HepG2 (cell line): ENCODE results near the gene ESPNL. TPM values are rescaled to one million over a fixed set of nuclear protein-coding genes. Genes with fewer than 3 reads are reported as not detected.

Experiments
- DPF2 ChIP-seq: sonication (generic); formaldehyde crosslinking; IDR thresholded peaks from 2 replicates; pipeline ENCODE4 v1.4.0; 2020; ENCODE audit warnings: mild to moderate bottlenecking, low read depth, missing genetic modification reagents, borderline replicate concordance
- ELF1 ChIP-seq: sonication (generic); formaldehyde crosslinking; IDR thresholded peaks from 2 replicates; pipeline ENCODE4 v1.4.0; 2020; ENCODE audit warnings: missing genetic modification reagents
- HNRNPUL1 ChIP-seq: fragments of 200-400 bp; formaldehyde crosslinking; IDR thresholded peaks from 2 replicates; pipeline ENCODE4 v1.6.1; 2017; ENCODE audit warnings: low read depth, mild to moderate bottlenecking, low read length, moderate library complexity
- MAZ ChIP-seq, 2 experiments: sonication (generic) in 1 of 2; formaldehyde crosslinking in 1 of 2; IDR thresholded peaks; 2 replicates each; pipeline versions ENCODE4 v1.5.0 to v1.6.1; 2012 to 2020; ENCODE audit warnings: low read depth in 2 of 2, mild to moderate bottlenecking in 2 of 2, borderline replicate concordance in 1 of 2, improper control_type of control experiment in 1 of 2, low read length in 1 of 2, missing genetic modification reagents in 1 of 2, moderate library complexity in 1 of 2
- RARA ChIP-seq: IDR thresholded peaks from 2 replicates; pipeline ENCODE4 v1.6.1; 2016; ENCODE audit warnings: missing genetic modification reagents, missing compliant biosample characterization
- SMC3 ChIP-seq: IDR thresholded peaks from 2 replicates; pipeline ENCODE4 v1.6.1; 2011; ENCODE audit warnings: low read length, improper control_type of control experiment
- SP2 ChIP-seq: sonication (generic); formaldehyde crosslinking; IDR thresholded peaks from 2 replicates; pipeline ENCODE4 v1.5.1; 2020; ENCODE audit warnings: mild to moderate bottlenecking, missing genetic modification reagents
- ZNF407 ChIP-seq: sonication (generic); formaldehyde crosslinking; IDR thresholded peaks from one replicate; pipeline ENCODE4 v1.5.1; 2020; ENCODE audit warnings: mild to moderate bottlenecking, missing genetic modification reagents; ENCODE audit errors: not compliant biosample characterization
- ZNF550 ChIP-seq: sonication (generic); formaldehyde crosslinking; IDR thresholded peaks from 2 replicates; pipeline ENCODE4 v1.4.0; 2020; ENCODE audit warnings: mild to moderate bottlenecking, missing genetic modification reagents, borderline replicate concordance
- ZNF713 ChIP-seq: sonication (generic); formaldehyde crosslinking; IDR thresholded peaks from 2 replicates; pipeline ENCODE4 v1.4.0; 2020; ENCODE audit warnings: mild to moderate bottlenecking, missing genetic modification reagents
- polyA plus RNA-seq, 8 experiments: library from polyadenylated mRNA; depleted of rRNA in 3 of 8; stranded (reverse) in 7 of 8; unstranded in 1 of 8; fragments of >200 nt; fragmentation: Illumina TruSeq in 4 of 8; extraction: Trizol in 4 of 8; gene quantifications; 2 replicates each; pipeline versions ENCODE4 v1.2.1 to v1.2.3, GENCODE V29; 2011 to 2016; ENCODE audit warnings: low read depth in 4 of 8, missing spikeins in 1 of 8, mixed read lengths in 1 of 8; ENCODE audit not compliant: insufficient read depth in 1 of 8
- total RNA-seq, 5 experiments: library from RNA; depleted of rRNA; stranded (reverse); fragments of >200 nt; fragmentation: Illumina TruSeq; extraction: Trizol; gene quantifications; 2 replicates each; pipeline ENCODE4 v1.2.3, GENCODE V29; 2016; ENCODE audit warnings: low read depth in 1 of 5
- TF ChIP-seq, protein P1 (sequence below): sonication (generic); formaldehyde crosslinking; IDR thresholded peaks from 2 replicates; pipeline ENCODE4 v1.8.0; 2023; ENCODE audit warnings: mild to moderate bottlenecking, missing genetic modification reagents
- TF ChIP-seq, protein P2 (sequence below): IDR thresholded peaks from 2 replicates; pipeline ENCODE4 v1.4.0; 2020; ENCODE audit warnings: mild to moderate bottlenecking, missing genetic modification reagents

Gene ESPNL
- total and polyA plus RNA-seq, 2 of the 13 experiments (the other 11 are each of a cell fraction or from before 2014, with no cell fraction given) = 0.45 to 0.80 TPM

DNA sequence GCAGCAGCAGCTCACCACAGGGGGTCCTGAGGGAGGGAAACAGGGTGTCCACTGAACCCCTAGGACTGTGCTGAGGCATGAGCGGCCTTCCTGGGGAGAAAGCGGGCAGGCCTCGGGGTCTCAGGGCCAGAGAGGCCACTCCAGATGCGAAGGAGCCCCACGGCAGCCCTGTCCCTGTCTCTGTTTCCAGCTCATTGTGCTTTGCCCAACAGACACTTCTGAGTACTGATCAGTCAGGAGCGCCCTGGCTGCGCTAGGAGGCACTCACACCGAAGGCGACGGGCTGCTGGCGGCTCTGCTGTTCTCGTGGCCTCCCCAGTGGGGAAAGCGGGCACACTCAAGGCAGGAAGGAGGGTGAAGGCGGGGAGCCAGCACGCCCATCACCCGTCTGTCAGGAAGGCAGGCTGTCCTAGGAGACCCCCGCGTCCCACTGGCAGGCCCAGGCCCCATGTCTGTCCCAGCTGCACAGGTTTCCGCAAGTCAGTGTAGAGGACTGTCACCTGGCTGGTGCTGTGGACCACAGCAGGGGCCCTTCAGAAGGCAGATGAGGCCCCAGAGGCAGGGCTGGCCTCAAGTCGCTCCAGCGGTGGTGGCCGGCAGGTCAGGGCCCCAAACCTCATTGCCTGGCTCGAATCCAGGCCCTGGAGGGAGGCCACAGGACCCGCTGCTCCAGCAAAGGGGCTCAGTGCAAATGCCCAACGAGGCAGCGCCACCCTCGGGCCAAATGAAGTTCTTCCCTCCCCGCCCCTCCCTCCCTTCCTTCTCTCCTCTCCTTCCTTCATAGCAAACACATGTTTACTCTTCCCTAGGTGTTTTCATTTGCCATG lies 6.8 kb downstream of the ESPNL start (continued):
- TF ChIP-seq, protein P1, sequence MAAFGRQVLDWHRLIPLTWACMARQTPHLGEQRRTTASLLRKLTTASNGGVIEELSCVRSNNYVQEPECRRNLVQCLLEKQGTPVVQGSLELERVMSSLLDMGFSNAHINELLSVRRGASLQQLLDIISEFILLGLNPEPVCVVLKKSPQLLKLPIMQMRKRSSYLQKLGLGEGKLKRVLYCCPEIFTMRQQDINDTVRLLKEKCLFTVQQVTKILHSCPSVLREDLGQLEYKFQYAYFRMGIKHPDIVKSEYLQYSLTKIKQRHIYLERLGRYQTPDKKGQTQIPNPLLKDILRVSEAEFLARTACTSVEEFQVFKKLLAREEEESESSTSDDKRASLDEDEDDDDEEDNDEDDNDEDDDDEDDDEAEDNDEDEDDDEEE (CRISPR knock-in tag) = no peak
- TF ChIP-seq DPF2 (no peak), ZNF550 (CRISPR knock-in tag) (no peak), RARA (CRISPR knock-in tag) (no peak), ELF1 (CRISPR knock-in tag) (no peak), ZNF407 (no peak), MAZ (IDR thresholded peaks at IDR 0.05; ENCODE audit: borderline replicate concordance, low read depth, low read length) (peak; percentile 54; the same call in 1 of the 2 replicates), MAZ (CRISPR knock-in tag; IDR thresholded peaks at IDR 0.05; ENCODE audit: low read depth) (peak; percentile 10), SMC3 (peak; percentile 53), SP2 (CRISPR knock-in tag) (no peak), ZNF713 (CRISPR knock-in tag) (no peak; the same call in 1 of the 2 replicates), HNRNPUL1 (no peak)
- TF ChIP-seq, protein P2, sequence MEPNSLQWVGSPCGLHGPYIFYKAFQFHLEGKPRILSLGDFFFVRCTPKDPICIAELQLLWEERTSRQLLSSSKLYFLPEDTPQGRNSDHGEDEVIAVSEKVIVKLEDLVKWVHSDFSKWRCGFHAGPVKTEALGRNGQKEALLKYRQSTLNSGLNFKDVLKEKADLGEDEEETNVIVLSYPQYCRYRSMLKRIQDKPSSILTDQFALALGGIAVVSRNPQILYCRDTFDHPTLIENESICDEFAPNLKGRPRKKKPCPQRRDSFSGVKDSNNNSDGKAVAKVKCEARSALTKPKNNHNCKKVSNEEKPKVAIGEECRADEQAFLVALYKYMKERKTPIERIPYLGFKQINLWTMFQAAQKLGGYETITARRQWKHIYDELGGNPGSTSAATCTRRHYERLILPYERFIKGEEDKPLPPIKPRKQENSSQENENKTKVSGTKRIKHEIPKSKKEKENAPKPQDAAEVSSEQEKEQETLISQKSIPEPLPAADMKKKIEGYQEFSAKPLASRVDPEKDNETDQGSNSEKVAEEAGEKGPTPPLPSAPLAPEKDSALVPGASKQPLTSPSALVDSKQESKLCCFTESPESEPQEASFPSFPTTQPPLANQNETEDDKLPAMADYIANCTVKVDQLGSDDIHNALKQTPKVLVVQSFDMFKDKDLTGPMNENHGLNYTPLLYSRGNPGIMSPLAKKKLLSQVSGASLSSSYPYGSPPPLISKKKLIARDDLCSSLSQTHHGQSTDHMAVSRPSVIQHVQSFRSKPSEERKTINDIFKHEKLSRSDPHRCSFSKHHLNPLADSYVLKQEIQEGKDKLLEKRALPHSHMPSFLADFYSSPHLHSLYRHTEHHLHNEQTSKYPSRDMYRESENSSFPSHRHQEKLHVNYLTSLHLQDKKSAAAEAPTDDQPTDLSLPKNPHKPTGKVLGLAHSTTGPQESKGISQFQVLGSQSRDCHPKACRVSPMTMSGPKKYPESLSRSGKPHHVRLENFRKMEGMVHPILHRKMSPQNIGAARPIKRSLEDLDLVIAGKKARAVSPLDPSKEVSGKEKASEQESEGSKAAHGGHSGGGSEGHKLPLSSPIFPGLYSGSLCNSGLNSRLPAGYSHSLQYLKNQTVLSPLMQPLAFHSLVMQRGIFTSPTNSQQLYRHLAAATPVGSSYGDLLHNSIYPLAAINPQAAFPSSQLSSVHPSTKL (CRISPR knock-in tag) = no peak
